GM23338 (cell line): ENCODE data around the gene ZMYND11. TPM values are rescaled to one million over a fixed set of nuclear protein-coding genes. Genes with fewer than 3 reads are reported as not detected.

Source experiments
- ATAC-seq: fragments of 200-7000 bp; cut with Tn5 transposase; 3 replicates; pipeline ENCODE4 v1.9.1; 2020
- DNase-seq: peaks from one replicate; pipeline ENCODE4 v3.0.0-alpha.2; 2015; ENCODE audit warnings: low spot score
- H2AFZ ChIP-seq: fragments of 200-600 bp; sonication (generic); 2 replicates; pipeline ENCODE4 v1.8.0; 2016; ENCODE audit warnings: antibody characterized with exemption, mild to moderate bottlenecking, moderate library complexity
- H3F3A ChIP-seq: fragments of 200-600 bp; sonication (generic); replicated peaks from 2 replicates; pipeline ENCODE4 v1.8.0; 2017; ENCODE audit warnings: antibody characterized with exemption, mixed run types, low read depth
- H3K27ac ChIP-seq: fragments of 200-600 bp; sonication (generic); 2 replicates; pipeline ENCODE4 v1.6.1; 2016; ENCODE audit warnings: low read depth
- H3K27me3 ChIP-seq: fragments of 200-600 bp; sonication (generic); 2 replicates; pipeline ENCODE4 v1.8.0; 2016; ENCODE audit warnings: mild to moderate bottlenecking, mixed run types, moderate library complexity; ENCODE audit not compliant: insufficient read depth
- H3K36me3 ChIP-seq: fragments of 200-600 bp; sonication (generic); 2 replicates; pipeline ENCODE4 v1.8.0; 2016; ENCODE audit warnings: mild to moderate bottlenecking; ENCODE audit not compliant: insufficient read depth
- H3K4me1 ChIP-seq: fragments of 200-600 bp; sonication (generic); 2 replicates; pipeline ENCODE4 v1.8.0; 2016; ENCODE audit warnings: mild to moderate bottlenecking, moderate library complexity; ENCODE audit not compliant: insufficient read depth
- H3K4me2 ChIP-seq: fragments of 200-600 bp; sonication (generic); 2 replicates; pipeline ENCODE4 v1.7.1; 2017; ENCODE audit warnings: mixed run types
- H3K4me3 ChIP-seq: fragments of 200-600 bp; sonication (generic); 2 replicates; pipeline ENCODE4 v1.6.1; 2016; ENCODE audit warnings: mixed run types
- H3K79me2 ChIP-seq: fragments of 200-600 bp; sonication (generic); replicated peaks from 2 replicates; pipeline ENCODE4 v1.8.0; 2017; ENCODE audit warnings: mild to moderate bottlenecking; ENCODE audit not compliant: insufficient read depth
- H3K9me2 ChIP-seq: fragments of 200-600 bp; sonication (generic); 2 replicates; pipeline ENCODE4 v1.8.0; 2017; ENCODE audit not compliant: insufficient read depth
- H4K20me1 ChIP-seq: fragments of 200-600 bp; sonication (generic); replicated peaks from 2 replicates; pipeline ENCODE4 v1.8.0; 2017; ENCODE audit warnings: mild to moderate bottlenecking; ENCODE audit not compliant: insufficient read depth
- H3K27ac Mint-ChIP-seq: 2 replicates; pipeline ENCODE4 v1.8.0; 2020; ENCODE audit warnings: inconsistent platforms, mild to moderate bottlenecking, moderate library complexity, mixed read lengths
- H3K27me3 Mint-ChIP-seq: 3 replicates; pipeline ENCODE4 v1.8.0; 2022; ENCODE audit warnings: low read depth, mild to moderate bottlenecking, moderate library complexity, mixed read lengths, inconsistent platforms; ENCODE audit not compliant: insufficient read depth, poor library complexity
- H3K36me3 Mint-ChIP-seq: 3 replicates; pipeline ENCODE4 v1.8.0; 2021; ENCODE audit warnings: low read depth, mild to moderate bottlenecking, inconsistent platforms, moderate library complexity, mixed read lengths
- H3K4me1 Mint-ChIP-seq: 3 replicates; pipeline ENCODE4 v1.8.0; 2020; ENCODE audit warnings: mild to moderate bottlenecking, inconsistent platforms, mixed read lengths
- H3K4me3 Mint-ChIP-seq: 3 replicates; pipeline ENCODE4 v1.8.0; 2021; ENCODE audit warnings: moderate library complexity, mild to moderate bottlenecking, inconsistent platforms, mixed read lengths
- H3K9me3 Mint-ChIP-seq: 3 replicates; pipeline ENCODE4 v1.8.0; 2020; ENCODE audit warnings: moderate library complexity, mild to moderate bottlenecking, inconsistent platforms, mixed read lengths
- CREB1 ChIP-seq: fragments of 250-450 bp; sonication (Bioruptor Pico); IDR thresholded peaks from 2 replicates; pipeline ENCODE4 v1.5.0; 2020; ENCODE audit warnings: low read depth, mild to moderate bottlenecking, moderate library complexity
- EZH2 ChIP-seq: fragments of 200-600 bp; sonication (generic); IDR thresholded peaks from one replicate; pipeline ENCODE4 v1.8.0; 2017; ENCODE audit warnings: antibody characterized with exemption, mild to moderate bottlenecking, low read depth; ENCODE audit not compliant: unreplicated experiment
- EZH2phosphoT487 ChIP-seq: fragments of 200-600 bp; sonication (generic); IDR thresholded peaks from one replicate; pipeline ENCODE4 v1.8.1; 2018; ENCODE audit warnings: antibody characterized with exemption; ENCODE audit not compliant: unreplicated experiment
- NANOG ChIP-seq: IDR thresholded peaks from 2 replicates; pipeline ENCODE4 v1.6.1; 2016; ENCODE audit warnings: antibody characterized with exemption, borderline replicate concordance
- POLR2AphosphoS5 ChIP-seq: IDR thresholded peaks from 2 replicates; pipeline ENCODE4 v1.6.1; 2016; ENCODE audit warnings: antibody characterized with exemption, low read depth
- STAT1 ChIP-seq: IDR thresholded peaks from one replicate; pipeline ENCODE4 v1.6.1; 2016; ENCODE audit warnings: antibody characterized with exemption; ENCODE audit not compliant: unreplicated experiment
- ZNF114 ChIP-seq: fragments of 250-450 bp; sonication (Bioruptor Pico); IDR thresholded peaks from 2 replicates; pipeline ENCODE4 v1.5.0; 2020; ENCODE audit warnings: mild to moderate bottlenecking, moderate library complexity
- ZNF331 ChIP-seq: fragments of 250-450 bp; sonication (Bioruptor Pico); IDR thresholded peaks from 2 replicates; pipeline ENCODE4 v1.5.0; 2020; ENCODE audit warnings: low read depth, mild to moderate bottlenecking, moderate library complexity
- polyA plus RNA-seq: library from polyadenylated mRNA; unstranded; fragments of >200 nt; fragmentation: Nextera tagmentation; extraction: Ambion mirVana; gene quantifications from 2 replicates; pipeline ENCODE4 v1.2.1, GENCODE V29; 2016
- total RNA-seq: library from RNA; depleted of rRNA; stranded (reverse); fragments of >200 nt; shearing (Covaris generic); gene quantifications from 2 replicates; pipeline ENCODE4 v1.2.3, GENCODE V29; 2014
- TF ChIP-seq, protein P1 (sequence below): fragments of 250-450 bp; sonication (Bioruptor Pico); IDR thresholded peaks from 2 replicates; pipeline ENCODE4 v1.5.0; 2020; ENCODE audit warnings: mild to moderate bottlenecking, moderate library complexity
- TF ChIP-seq, protein P2 (sequence below): IDR thresholded peaks from 2 replicates; pipeline ENCODE4 v1.6.1; 2016; ENCODE audit warnings: antibody characterized with exemption

The ZMYND11 gene
- total and polyA plus RNA-seq, 2 experiments from 2014 or later, result 8.9 to 16.9 TPM

DNA sequence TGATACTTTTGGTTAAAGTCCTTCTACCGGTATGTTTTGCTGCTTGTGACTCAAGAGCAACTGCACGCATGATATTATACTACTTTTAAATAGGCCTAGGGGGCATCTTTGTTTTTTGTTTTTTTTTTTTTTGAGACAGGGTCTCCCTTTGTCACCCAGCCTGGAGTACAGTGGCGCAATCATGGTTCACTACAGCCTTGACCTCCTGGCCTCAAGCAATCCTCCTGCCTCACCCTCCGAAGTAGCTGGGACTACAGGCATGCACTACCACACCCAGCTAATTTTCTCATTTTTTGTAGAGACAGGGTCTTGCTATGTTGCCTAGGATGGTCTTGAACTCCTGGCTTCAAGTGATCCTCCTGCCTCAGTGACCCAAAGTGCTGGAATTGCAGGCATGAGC, 80.2 kb downstream of the ZMYND11 start (continued):
- TF ChIP-seq, protein P1, sequence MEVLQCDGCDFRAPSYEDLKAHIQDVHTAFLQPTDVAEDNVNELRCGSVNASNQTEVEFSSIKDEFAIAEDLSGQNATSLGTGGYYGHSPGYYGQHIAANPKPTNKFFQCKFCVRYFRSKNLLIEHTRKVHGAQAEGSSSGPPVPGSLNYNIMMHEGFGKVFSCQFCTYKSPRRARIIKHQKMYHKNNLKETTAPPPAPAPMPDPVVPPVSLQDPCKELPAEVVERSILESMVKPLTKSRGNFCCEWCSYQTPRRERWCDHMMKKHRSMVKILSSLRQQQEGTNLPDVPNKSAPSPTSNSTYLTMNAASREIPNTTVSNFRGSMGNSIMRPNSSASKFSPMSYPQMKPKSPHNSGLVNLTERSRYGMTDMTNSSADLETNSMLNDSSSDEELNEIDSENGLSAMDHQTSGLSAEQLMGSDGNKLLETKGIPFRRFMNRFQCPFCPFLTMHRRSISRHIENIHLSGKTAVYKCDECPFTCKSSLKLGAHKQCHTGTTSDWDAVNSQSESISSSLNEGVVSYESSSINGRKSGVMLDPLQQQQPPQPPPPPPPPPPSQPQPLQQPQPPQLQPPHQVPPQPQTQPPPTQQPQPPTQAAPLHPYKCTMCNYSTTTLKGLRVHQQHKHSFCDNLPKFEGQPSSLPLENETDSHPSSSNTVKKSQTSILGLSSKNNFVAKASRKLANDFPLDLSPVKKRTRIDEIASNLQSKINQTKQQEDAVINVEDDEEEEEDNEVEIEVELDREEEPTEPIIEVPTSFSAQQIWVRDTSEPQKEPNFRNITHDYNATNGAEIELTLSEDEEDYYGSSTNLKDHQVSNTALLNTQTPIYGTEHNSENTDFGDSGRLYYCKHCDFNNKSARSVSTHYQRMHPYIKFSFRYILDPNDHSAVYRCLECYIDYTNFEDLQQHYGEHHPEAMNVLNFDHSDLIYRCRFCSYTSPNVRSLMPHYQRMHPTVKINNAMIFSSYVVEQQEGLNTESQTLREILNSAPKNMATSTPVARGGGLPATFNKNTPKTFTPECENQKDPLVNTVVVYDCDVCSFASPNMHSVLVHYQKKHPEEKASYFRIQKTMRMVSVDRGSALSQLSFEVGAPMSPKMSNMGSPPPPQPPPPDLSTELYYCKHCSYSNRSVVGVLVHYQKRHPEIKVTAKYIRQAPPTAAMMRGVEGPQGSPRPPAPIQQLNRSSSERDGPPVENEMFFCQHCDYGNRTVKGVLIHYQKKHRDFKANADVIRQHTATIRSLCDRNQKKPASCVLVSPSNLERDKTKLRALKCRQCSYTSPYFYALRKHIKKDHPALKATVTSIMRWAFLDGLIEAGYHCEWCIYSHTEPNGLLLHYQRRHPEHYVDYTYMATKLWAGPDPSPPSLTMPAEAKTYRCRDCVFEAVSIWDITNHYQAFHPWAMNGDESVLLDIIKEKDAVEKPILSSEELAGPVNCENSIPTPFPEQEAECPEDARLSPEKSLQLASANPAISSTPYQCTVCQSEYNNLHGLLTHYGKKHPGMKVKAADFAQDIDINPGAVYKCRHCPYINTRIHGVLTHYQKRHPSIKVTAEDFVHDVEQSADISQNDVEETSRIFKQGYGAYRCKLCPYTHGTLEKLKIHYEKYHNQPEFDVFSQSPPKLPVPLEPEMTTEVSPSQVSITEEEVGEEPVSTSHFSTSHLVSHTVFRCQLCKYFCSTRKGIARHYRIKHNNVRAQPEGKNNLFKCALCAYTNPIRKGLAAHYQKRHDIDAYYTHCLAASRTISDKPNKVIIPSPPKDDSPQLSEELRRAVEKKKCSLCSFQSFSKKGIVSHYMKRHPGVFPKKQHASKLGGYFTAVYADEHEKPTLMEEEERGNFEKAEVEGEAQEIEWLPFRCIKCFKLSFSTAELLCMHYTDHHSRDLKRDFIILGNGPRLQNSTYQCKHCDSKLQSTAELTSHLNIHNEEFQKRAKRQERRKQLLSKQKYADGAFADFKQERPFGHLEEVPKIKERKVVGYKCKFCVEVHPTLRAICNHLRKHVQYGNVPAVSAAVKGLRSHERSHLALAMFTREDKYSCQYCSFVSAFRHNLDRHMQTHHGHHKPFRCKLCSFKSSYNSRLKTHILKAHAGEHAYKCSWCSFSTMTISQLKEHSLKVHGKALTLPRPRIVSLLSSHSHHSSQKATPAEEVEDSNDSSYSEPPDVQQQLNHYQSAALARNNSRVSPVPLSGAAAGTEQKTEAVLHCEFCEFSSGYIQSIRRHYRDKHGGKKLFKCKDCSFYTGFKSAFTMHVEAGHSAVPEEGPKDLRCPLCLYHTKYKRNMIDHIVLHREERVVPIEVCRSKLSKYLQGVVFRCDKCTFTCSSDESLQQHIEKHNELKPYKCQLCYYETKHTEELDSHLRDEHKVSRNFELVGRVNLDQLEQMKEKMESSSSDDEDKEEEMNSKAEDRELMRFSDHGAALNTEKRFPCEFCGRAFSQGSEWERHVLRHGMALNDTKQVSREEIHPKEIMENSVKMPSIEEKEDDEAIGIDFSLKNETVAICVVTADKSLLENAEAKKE (CRISPR knock-in tag), result no peak

DNA sequence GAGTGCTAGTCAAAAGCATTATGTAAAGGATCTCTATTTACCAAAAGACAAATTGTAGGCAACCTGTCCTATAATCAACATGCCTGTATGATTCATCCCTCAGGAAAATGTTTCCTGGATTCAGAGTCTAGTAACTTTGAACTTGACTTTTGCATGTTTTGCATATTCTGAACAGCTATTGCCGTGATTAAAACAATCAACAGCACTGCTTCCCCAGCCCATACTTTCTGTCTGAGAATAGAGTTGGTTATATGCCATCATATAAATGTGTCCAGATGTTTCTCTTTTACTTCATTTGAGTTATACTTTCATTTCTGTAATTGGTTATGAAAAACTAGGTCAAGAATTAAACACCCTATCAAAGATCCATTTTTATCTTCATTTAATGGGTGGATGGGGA, 83.5 kb downstream of the ZMYND11 start:
- H3K27me3 Mint-ChIP-seq, result no peaks in the 10 kb centered on the region
- H3K4me1 Mint-ChIP-seq, result no peaks in the 10 kb centered on the region
- no peaks in the 10 kb centered on the region for H3K9me3 Mint-ChIP-seq
- DNase-seq, result no peak
- H3F3A ChIP-seq, result no peaks in the 10 kb centered on the region
- no peak overlapping the region for H3K4me3 Mint-ChIP-seq
- H3K36me3 Mint-ChIP-seq, result no peaks in the 10 kb centered on the region
- no peak overlapping the region for H3K4me3 ChIP-seq
- H3K27ac ChIP-seq, result no peak overlapping the region
- no peak overlapping the region for H3K27ac Mint-ChIP-seq
- H3K4me1 ChIP-seq, result no peaks in the 10 kb centered on the region
- H2AFZ ChIP-seq, result no peak overlapping the region
- ATAC-seq, result no peak
- H3K36me3 ChIP-seq, result no peaks in the 10 kb centered on the region
- H3K79me2 ChIP-seq, result no peaks in the 10 kb centered on the region
- no peak overlapping the region for H3K4me2 ChIP-seq
- H3K27me3 ChIP-seq, result no peaks in the 10 kb centered on the region
- H3K9me2 ChIP-seq, result no peaks in the 10 kb centered on the region
- H4K20me1 ChIP-seq, result no peaks in the 10 kb centered on the region
- no peak for TF ChIP-seq ZNF331 (CRISPR knock-in tag)
- no peak for TF ChIP-seq STAT1
- TF ChIP-seq POLR2AphosphoS5, result no peak
- no peak for TF ChIP-seq ZNF114 (CRISPR knock-in tag)
- no peak for TF ChIP-seq NANOG
- TF ChIP-seq, protein P1 (CRISPR knock-in tag), result no peak
- TF ChIP-seq, protein P2, sequence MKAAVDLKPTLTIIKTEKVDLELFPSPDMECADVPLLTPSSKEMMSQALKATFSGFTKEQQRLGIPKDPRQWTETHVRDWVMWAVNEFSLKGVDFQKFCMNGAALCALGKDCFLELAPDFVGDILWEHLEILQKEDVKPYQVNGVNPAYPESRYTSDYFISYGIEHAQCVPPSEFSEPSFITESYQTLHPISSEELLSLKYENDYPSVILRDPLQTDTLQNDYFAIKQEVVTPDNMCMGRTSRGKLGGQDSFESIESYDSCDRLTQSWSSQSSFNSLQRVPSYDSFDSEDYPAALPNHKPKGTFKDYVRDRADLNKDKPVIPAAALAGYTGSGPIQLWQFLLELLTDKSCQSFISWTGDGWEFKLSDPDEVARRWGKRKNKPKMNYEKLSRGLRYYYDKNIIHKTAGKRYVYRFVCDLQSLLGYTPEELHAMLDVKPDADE, result no peak
- TF ChIP-seq EZH2phosphoT487, result no peak
- no peak for TF ChIP-seq EZH2
- TF ChIP-seq CREB1 (CRISPR knock-in tag), result no peak
